Neural crest cell (in vitro differentiated cells): ENCODE results near the gene DNAH14. TPM values are rescaled to one million over a fixed set of nuclear protein-coding genes. Genes with fewer than 3 reads are reported as not detected.

Experiments
- DNase-seq: peaks from one replicate; pipeline ENCODE4 v3.0.0; 2021; ENCODE audit warnings: low read depth, mixed read lengths, low spot score
- H3K27ac Mint-ChIP-seq: one replicate; pipeline ENCODE4 v1.8.0; 2021; ENCODE audit warnings: mild to moderate bottlenecking, mixed read lengths; ENCODE audit not compliant: unreplicated experiment
- H3K27me3 Mint-ChIP-seq: 2 replicates; pipeline ENCODE4 v1.8.0; 2021; ENCODE audit warnings: low read depth, mild to moderate bottlenecking, mixed read lengths
- H3K36me3 Mint-ChIP-seq: 2 replicates; pipeline ENCODE4 v1.8.0; 2021; ENCODE audit warnings: low read depth, mild to moderate bottlenecking, mixed read lengths
- H3K4me1 Mint-ChIP-seq: 2 replicates; pipeline ENCODE4 v1.8.0; 2021; ENCODE audit warnings: mixed read lengths
- H3K4me3 Mint-ChIP-seq: one replicate; pipeline ENCODE4 v1.8.0; 2021; ENCODE audit warnings: mild to moderate bottlenecking, mixed read lengths
- H3K9me3 Mint-ChIP-seq: 2 replicates; pipeline ENCODE4 v1.8.0; 2021; ENCODE audit warnings: mixed read lengths
- CTCF ChIP-seq: fragments of 200-600 bp; sonication (generic); conservative IDR thresholded peaks from 2 replicates; pipeline ENCODE4 v1.5.0; 2021; ENCODE audit warnings: antibody characterized with exemption, mild to moderate bottlenecking
- total RNA-seq: library from RNA; stranded (reverse); gene quantifications from 2 replicates; pipeline ENCODE4 v1.2.1, GENCODE V29; 2021

The DNAH14 gene
- total RNA-seq, 1 donor from 2014 or later: 31.0 TPM

GRCh38 chr1:224911217-224911616, 18.3 kb upstream of the DNAH14 start:
- no peak overlapping the region for H3K27ac Mint-ChIP-seq

GRCh38 chr1:224914292-224914900, 15.1 kb upstream of the DNAH14 start:
- no peaks in the 10 kb centered on the region for H3K4me1 Mint-ChIP-seq
- no peak overlapping the region for H3K27ac Mint-ChIP-seq
- TF ChIP-seq CTCF: no peak
- H3K36me3 Mint-ChIP-seq: peaks cover 8% of the 10 kb centered on the region
- H3K9me3 Mint-ChIP-seq: peaks cover 17% of the 10 kb centered on the region
- H3K4me3 Mint-ChIP-seq: no peak overlapping the region
- H3K27me3 Mint-ChIP-seq: no peaks in the 10 kb centered on the region
- DNase-seq: no peak

More at GRCh38 chr1:224911217-224911616, 18.3 kb upstream of the DNAH14 start:
- Mint-ChIP-seq H3K27me3 (no peaks in the 10 kb centered on the region), H3K4me1 (no peaks in the 10 kb centered on the region), H3K9me3 (peaks cover 17% of the 10 kb centered on the region), H3K4me3 (no peak overlapping the region), H3K36me3 (peaks cover 8% of the 10 kb centered on the region)
- TF ChIP-seq CTCF: no peak
- no peak for DNase-seq

DNA sequence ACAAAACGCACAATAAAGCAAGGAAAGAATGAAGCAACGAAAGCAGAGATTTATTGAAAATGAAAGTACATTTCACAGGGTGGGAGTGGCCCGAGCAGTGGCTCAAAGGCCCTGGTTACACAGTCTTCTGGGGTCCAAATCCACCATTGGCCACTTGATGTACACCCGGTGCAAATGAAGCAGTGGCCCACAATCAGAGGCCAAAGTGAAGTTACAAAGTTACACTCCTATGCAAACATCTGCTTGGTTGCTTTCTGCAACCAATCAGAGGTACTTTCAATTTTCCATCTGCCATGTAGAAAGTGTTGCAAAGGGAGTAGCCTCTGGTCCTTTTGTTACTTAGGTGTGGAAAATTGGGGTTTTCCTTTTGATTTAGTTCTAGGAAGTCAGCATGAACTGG, 10.0 kb upstream of the DNAH14 start:
- H3K9me3 Mint-ChIP-seq: no peaks in the 10 kb centered on the region
- no peaks in the 10 kb centered on the region for H3K36me3 Mint-ChIP-seq
- no peak for DNase-seq
- TF ChIP-seq CTCF: no peak
- no peak overlapping the region for H3K27ac Mint-ChIP-seq
- H3K27me3 Mint-ChIP-seq: no peaks in the 10 kb centered on the region
- H3K4me1 Mint-ChIP-seq: no peaks in the 10 kb centered on the region
- H3K4me3 Mint-ChIP-seq: no peak overlapping the region

DNA sequence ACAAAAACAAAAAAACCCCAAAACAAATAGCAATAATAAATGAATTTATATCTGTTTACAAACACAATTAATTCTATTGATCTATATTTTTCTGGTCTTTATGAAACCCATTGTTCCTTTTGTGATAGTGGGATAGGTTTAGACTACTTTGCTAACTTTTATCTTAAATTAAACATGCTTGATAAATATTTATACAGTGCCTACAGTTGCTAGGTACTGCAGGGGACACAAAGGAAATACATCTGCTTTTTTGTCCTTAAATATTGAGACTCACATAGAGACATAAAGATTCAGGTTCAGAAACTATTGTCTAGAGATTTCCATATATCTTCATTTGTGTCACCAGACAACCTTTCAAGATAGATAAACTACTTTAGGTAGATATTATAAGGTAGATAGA, 8.5 kb upstream of the DNAH14 start:
- no peaks in the 10 kb centered on the region for H3K36me3 Mint-ChIP-seq
- TF ChIP-seq CTCF: no peak
- no peak overlapping the region for H3K4me3 Mint-ChIP-seq
- no peaks in the 10 kb centered on the region for H3K4me1 Mint-ChIP-seq
- H3K9me3 Mint-ChIP-seq: no peaks in the 10 kb centered on the region
- H3K27me3 Mint-ChIP-seq: no peaks in the 10 kb centered on the region
- DNase-seq: no peak
- H3K27ac Mint-ChIP-seq: no peak overlapping the region

GRCh38 chr1:224921354-224921753, 8.1 kb upstream of the DNAH14 start:
- Mint-ChIP-seq H3K36me3 (no peaks in the 10 kb centered on the region), H3K27me3 (no peaks in the 10 kb centered on the region), H3K27ac (no peak overlapping the region), H3K4me1 (no peaks in the 10 kb centered on the region), H3K4me3 (no peak overlapping the region), H3K9me3 (no peaks in the 10 kb centered on the region)
- no peak for DNase-seq
- no peak for TF ChIP-seq CTCF
